Breast epithelium (tissue), 4 donors: ENCODE measurements around the gene PPP1R12B. TPM values are rescaled to one million over a fixed set of nuclear protein-coding genes. Genes with fewer than 3 reads are reported as not detected.

Source experiments
- DNase-seq, 2 donors: peaks; one replicate each; pipeline ENCODE4 v3.0.0-alpha.2; 2019; ENCODE audit warnings: low spot score in 2 of 2
- H3K27ac ChIP-seq, 2 donors: fragments of 200-600 bp; sonication (generic) in 1 of 2; one replicate each; pipeline ENCODE4 v1.5.1; 2016 to 2019; ENCODE audit warnings: mild to moderate bottlenecking in 1 of 2
- H3K27me3 ChIP-seq, 2 donors: fragments of 200-600 bp; sonication (generic) in 1 of 2; one replicate each; pipeline versions ENCODE4 v1.5.1 to v1.6.0; 2017 to 2019; ENCODE audit warnings: control low read depth in 1 of 2, mild to moderate bottlenecking in 1 of 2
- H3K36me3 ChIP-seq: fragments of 200-600 bp; one replicate; pipeline ENCODE4 v1.5.1; 2019
- H3K4me1 ChIP-seq, 2 donors: fragments of 200-600 bp; sonication (generic); one replicate each; pipeline ENCODE4 v1.5.1; 2016 to 2019; ENCODE audit warnings: control low read depth in 1 of 2
- H3K4me3 ChIP-seq, 3 donors: fragments of 200-600 bp; sonication (generic); 1 replicate in 2 of 3; 2 replicates in 1 of 3; pipeline ENCODE4 v1.5.1; 2016 to 2019; ENCODE audit warnings: mild to moderate bottlenecking in 3 of 3, moderate library complexity in 2 of 3
- H3K9me3 ChIP-seq, 2 donors: fragments of 200-600 bp; sonication (generic) in 1 of 2; one replicate each; pipeline ENCODE4 v1.5.1; 2016 to 2019; ENCODE audit warnings: control low read depth in 1 of 2
- POLR2A ChIP-seq: fragments of 450-650 bp; IDR thresholded peaks from one replicate; pipeline ENCODE4 v1.6.1; 2016; ENCODE audit warnings: antibody characterized with exemption, mild to moderate bottlenecking, moderate library complexity
- POLR2AphosphoS5 ChIP-seq, 3 donors: sonication (generic); formaldehyde crosslinking; IDR thresholded peaks; one replicate each; pipeline ENCODE4 v1.6.1; 2017; ENCODE audit warnings: antibody characterized with exemption in 3 of 3
- intact Hi-C: fragments of 100-400 bp; cut with DNase I; formaldehyde crosslinking; loops from one replicate; pipeline ENCODE4 v1.15.1; 2023; ENCODE audit warnings: low total_unique reads
- total RNA-seq, 3 donors: library from RNA; depleted of rRNA; stranded (reverse); fragments of >200 nt; gene quantifications; one replicate each; pipeline ENCODE4 v1.1.0, GENCODE V29; 2016
- TF ChIP-seq, protein P1 (sequence below), 3 donors: fragments of 450-650 bp; IDR thresholded peaks; one replicate each; pipeline ENCODE4 v1.5.1; 2016 to 2017; ENCODE audit warnings: antibody characterized with exemption in 3 of 3, mild to moderate bottlenecking in 3 of 3, moderate library complexity in 3 of 3

Gene PPP1R12B
- total RNA-seq, 3 donors from 2014 or later = 76.4 to 123 (median 90.7) TPM

DNA sequence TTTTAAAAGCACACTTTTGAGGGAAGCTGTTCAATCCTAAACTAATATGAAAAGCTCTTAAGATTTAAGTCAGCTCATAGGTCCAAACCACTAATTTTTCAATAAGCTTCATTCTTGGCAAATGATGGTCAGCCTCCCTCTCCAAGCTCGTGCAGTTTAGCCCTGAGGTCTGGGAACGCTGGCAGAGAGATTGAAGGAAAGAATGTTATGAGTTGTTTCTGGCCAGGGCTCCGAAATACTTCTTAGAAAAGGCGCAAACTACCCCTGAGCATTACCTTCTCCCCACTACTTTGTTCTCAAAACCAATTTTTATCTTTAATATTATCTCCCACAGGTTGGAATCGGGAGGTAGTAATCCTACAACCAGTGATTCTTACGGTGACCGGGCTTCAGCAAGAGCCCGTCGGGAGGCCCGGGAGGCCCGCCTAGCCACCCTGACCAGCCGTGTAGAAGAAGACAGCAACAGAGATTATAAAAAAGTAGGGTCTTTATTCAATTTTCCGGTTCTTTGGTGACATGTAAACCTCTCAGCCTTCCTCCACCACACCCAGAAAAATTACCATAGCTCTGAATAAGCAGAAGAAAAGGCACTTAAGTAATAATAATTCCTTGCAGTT is 214.1 kb downstream of the PPP1R12B start:
- peaks cover 0 to 3% of the 10 kb centered on the region in 2 donors for H3K4me1 ChIP-seq
- no peak overlapping the region for H3K4me3 ChIP-seq
- no peaks in the 10 kb centered on the region for H3K27me3 ChIP-seq
- DNase-seq = peak in 1 of 2 donors; percentile 50
- intact Hi-C loops = no loop called here
- TF ChIP-seq, protein P1, sequence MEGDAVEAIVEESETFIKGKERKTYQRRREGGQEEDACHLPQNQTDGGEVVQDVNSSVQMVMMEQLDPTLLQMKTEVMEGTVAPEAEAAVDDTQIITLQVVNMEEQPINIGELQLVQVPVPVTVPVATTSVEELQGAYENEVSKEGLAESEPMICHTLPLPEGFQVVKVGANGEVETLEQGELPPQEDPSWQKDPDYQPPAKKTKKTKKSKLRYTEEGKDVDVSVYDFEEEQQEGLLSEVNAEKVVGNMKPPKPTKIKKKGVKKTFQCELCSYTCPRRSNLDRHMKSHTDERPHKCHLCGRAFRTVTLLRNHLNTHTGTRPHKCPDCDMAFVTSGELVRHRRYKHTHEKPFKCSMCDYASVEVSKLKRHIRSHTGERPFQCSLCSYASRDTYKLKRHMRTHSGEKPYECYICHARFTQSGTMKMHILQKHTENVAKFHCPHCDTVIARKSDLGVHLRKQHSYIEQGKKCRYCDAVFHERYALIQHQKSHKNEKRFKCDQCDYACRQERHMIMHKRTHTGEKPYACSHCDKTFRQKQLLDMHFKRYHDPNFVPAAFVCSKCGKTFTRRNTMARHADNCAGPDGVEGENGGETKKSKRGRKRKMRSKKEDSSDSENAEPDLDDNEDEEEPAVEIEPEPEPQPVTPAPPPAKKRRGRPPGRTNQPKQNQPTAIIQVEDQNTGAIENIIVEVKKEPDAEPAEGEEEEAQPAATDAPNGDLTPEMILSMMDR (IDR thresholded peaks at IDR 0.05) = no peak
- TF ChIP-seq POLR2A = no peak
- TF ChIP-seq POLR2AphosphoS5 (IDR thresholded peaks at IDR 0.05) = no peak
- no peaks in the 10 kb centered on the region for H3K36me3 ChIP-seq
- H3K27ac ChIP-seq = peak overlapping the region; percentile 56 to 64
- no peaks in the 10 kb centered on the region for H3K9me3 ChIP-seq

DNA sequence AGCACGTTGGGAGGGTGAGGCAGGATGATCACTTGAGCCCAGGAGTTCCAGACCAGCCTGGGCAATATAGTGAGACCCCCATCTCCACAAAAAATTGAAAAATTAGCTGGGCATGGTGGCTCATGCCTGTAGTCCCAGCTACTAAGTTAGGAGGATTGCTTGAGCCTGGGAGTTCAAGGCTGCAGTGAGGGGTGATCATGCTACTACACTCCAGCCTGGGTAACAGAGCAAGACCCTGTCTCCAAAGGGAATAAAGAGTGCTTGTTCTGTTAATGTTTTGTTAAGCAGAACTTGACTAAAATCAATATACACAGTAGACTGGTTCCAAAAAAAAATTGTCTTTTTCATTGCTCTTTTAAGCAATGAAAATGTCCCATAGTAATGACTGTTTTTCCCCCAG is 215.3 kb downstream of the PPP1R12B start:
- Histone ChIP-seq H3K27me3 (no peaks in the 10 kb centered on the region), H3K4me3 (no peak overlapping the region), H3K4me1 (peaks cover 0 to 3% of the 10 kb centered on the region in 2 donors), H3K27ac (peak overlapping the region in 1 of 2 donors; percentile 54), H3K36me3 (no peaks in the 10 kb centered on the region), H3K9me3 (no peaks in the 10 kb centered on the region)
- DNase-seq = no peak
- TF ChIP-seq POLR2A (no peak), POLR2AphosphoS5 (IDR thresholded peaks at IDR 0.05) (no peak)
- TF ChIP-seq, protein P1 (IDR thresholded peaks at IDR 0.05) = no peak
- intact Hi-C loops = no loop called here

DNA sequence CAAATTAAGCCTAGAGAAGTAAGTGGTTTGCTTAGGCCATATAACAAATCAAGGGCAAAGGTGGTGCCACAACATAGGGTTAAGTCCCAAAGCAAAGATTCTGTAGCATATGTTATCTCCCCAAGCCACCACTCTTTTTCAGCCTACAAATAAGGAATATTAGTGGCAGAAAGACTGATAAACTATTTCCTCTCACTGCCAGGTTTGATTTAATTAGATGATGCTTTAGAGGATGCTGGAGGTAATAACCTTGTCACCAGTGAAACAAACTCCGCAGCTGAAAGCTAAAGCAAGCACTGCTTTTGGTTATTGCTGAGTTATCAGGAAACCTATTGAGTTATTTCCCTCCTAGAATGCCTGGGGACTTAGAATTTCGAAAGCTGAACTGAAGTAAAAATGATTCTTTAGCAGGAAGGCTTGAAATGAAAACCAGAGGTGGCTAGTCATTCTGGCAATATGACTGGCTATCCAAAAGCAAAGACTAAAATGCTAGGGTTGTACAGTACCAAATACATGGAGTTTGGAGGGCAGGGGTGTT is 216.5 kb downstream of the PPP1R12B start:
- Histone ChIP-seq H3K36me3 (no peaks in the 10 kb centered on the region), H3K9me3 (no peaks in the 10 kb centered on the region), H3K4me3 (no peak overlapping the region), H3K27me3 (no peaks in the 10 kb centered on the region), H3K4me1 (peaks cover 0 to 3% of the 10 kb centered on the region in 2 donors), H3K27ac (peak overlapping the region; percentile 23 to 51)
- no peak for TF ChIP-seq POLR2A
- no peak for DNase-seq
- intact Hi-C loops = no loop called here

DNA sequence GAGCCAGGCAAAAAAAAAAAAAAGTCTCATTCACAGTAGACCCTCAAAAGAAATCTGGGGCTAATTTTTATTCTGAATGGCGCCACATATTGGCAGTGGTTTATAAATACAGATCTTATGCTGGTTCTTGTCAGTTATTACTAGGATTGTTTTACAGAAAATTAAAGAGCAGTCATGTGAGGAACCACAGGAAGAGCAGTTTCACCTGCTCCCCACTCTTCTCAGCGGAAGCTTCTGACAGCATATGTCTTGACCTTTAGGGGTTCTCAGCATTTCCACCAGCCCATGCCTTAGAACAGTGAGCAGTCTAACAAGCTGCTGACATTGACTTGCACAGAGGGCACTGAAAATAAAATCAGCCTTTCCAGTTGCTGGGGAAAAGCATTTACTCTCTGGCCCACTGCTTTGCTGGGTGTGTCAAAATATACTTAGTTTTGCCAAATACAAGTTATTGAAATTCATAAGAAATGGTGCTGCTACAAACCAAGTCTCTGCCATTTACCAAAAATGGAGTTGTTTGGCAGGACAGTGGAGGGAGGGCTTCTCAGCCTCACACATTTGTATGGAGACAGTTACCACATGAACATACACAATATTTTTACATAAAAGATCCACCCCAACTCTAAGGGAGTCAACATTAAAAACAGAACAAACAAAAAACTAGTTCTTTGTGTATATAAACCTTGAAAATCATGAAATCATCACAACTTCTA is 217.5 kb downstream of the PPP1R12B start:
- Histone ChIP-seq H3K27ac (peak overlapping the region; percentile 33 to 41), H3K27me3 (no peaks in the 10 kb centered on the region), H3K4me3 (no peak overlapping the region), H3K9me3 (no peaks in the 10 kb centered on the region), H3K4me1 (peaks cover 0 to 3% of the 10 kb centered on the region in 2 donors), H3K36me3 (no peaks in the 10 kb centered on the region)
- DNase-seq = no peak
- TF ChIP-seq POLR2A (no peak), POLR2AphosphoS5 (IDR thresholded peaks at IDR 0.05) (no peak)
- intact Hi-C loops = no loop called here

DNA sequence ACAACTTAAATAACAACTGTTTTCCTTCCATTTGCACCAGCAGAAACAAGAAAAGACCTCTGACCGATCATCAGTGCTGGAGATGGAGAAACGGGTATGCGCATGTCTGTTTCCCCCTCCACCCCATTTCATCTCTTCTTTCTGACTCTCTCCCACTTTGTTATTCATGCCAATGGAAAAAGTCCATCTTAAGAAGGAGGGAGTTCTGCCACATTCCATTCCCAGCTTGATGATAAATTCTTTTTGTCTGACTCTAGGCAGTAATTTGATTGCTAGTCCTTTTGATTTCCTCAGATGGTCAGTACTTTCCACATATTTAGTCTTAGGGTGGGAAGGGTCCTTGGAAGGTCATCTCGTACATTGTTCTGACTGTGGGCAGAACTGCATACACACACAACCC is 219.2 kb downstream of the PPP1R12B start:
- Histone ChIP-seq H3K4me1 (peaks cover 0 to 3% of the 10 kb centered on the region in 2 donors), H3K27ac (peak overlapping the region; percentile 21 to 43), H3K4me3 (no peak overlapping the region), H3K36me3 (no peaks in the 10 kb centered on the region), H3K27me3 (no peaks in the 10 kb centered on the region), H3K9me3 (no peaks in the 10 kb centered on the region)
- TF ChIP-seq, protein P1 (IDR thresholded peaks at IDR 0.05) = no peak
- TF ChIP-seq POLR2A (no peak), POLR2AphosphoS5 (IDR thresholded peaks at IDR 0.05) (no peak)
- no peak for DNase-seq
- intact Hi-C loops = no loop called here

DNA sequence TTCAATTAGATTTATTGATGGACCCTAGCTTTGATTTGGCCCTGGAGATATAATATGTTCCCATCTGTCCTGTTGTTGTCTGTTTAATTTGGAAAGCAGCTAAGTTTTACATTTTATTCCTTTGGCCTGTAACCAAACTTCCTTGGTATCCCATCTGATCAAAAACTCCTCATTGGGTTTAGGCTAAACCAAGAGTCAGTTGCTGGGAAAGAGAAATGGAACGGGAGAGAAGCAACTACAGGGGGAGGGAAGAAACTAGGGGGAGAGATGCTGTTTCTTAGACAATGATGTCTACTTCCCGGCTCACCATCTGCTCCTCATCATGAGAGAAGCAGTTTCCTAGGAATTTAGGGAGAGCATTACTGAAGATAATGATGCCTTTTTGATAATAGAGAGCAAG is 219.9 kb downstream of the PPP1R12B start:
- TF ChIP-seq POLR2AphosphoS5 (IDR thresholded peaks at IDR 0.05) (no peak), POLR2A (no peak)
- TF ChIP-seq, protein P1 (IDR thresholded peaks at IDR 0.05) = no peak
- H3K4me1 ChIP-seq = peaks cover 0 to 3% of the 10 kb centered on the region in 2 donors
- intact Hi-C loops = no loop called here

More for the DNA sequence above, 219.9 kb downstream of the PPP1R12B start:
- H3K9me3 ChIP-seq = no peaks in the 10 kb centered on the region
- peak overlapping the region; percentile 21 to 43 for H3K27ac ChIP-seq
- H3K27me3 ChIP-seq = no peaks in the 10 kb centered on the region
- H3K4me3 ChIP-seq = no peak overlapping the region
- DNase-seq = no peak
- H3K36me3 ChIP-seq = no peaks in the 10 kb centered on the region
